HG02884 (cell line): ENCODE results near the gene RD3L.

Experiments used
- ATAC-seq: cut with Tn5 transposase; IDR thresholded peaks from one replicate; pipeline ENCODE4 v1.9.1; 2021; ENCODE audit warnings: mild to moderate bottlenecking, moderate library complexity; ENCODE audit not compliant: unreplicated experiment

RD3L gene

DNA sequence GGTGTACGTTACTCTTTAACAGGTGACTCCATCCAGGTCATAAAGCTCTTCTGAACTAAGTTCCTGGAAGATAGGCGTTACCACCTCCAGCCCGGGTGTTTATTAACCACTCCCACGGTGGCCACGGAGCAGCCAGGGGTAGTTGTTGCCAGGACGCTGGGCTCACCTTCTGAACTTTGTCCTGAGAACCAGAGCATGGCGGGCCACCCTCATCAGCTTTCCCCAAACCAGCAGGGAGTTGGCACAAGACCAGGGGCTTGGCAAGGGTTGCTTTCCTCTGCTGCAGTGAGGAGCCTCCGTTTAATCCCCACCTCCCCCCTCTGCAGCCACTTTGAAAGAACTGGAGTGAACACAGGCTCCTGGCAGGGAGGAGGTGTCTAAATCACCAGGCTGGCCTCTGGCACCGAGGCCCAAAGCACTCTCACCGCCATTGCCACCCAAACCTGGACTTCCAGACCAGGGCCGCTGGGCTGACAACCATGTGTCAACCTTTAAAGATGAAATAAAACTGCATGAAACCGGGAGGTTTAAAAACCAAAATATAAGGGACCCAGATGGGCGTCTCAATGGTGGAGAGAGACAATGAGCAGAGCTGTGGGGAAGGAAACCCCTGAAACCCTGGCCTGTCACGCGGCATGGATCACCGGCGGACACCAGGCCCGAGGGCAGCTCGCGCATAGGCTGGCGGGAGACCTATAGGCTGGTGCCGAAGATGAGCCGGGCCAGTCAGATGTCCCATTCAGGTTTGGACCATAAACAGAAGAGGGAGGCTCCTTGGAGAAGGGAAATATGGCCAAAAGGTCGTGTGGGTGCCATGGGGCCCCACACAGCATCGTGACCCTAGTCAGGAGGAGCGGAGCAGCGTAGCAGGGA, 45.0 kb downstream of the RD3L start:
- ATAC-seq = no peak

- ATAC-seq = no peak
Observed at GRCh38 chr14:103896578-103896977, 45.8 kb downstream of the RD3L start.

GRCh38 chr14:103894723-103895059, 47.6 kb downstream of the RD3L start:
- ATAC-seq = no peak

GRCh38 chr14:103894034-103894722, 48.2 kb downstream of the RD3L start:
- ATAC-seq = no peak

DNA sequence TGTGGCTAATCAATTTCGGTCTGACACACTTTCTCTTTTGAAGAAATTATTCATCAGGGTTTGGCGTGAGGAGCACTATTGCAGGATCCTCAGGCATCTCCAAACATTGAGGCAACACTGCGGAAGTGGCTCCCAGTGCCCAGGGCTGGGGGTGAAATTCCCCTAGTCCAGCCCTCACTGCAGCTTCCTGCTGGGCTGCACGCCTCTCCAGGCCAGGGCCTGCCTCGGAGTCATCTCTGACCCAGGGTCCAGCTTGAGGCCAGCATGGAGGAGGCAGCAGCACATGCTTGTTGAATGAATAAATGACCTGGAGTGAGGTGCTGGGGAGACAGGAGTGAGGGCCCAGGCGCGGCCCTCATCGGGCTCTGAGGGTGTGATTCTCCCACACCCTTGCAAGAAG, 50.1 kb downstream of the RD3L start:
- ATAC-seq = no peak

DNA sequence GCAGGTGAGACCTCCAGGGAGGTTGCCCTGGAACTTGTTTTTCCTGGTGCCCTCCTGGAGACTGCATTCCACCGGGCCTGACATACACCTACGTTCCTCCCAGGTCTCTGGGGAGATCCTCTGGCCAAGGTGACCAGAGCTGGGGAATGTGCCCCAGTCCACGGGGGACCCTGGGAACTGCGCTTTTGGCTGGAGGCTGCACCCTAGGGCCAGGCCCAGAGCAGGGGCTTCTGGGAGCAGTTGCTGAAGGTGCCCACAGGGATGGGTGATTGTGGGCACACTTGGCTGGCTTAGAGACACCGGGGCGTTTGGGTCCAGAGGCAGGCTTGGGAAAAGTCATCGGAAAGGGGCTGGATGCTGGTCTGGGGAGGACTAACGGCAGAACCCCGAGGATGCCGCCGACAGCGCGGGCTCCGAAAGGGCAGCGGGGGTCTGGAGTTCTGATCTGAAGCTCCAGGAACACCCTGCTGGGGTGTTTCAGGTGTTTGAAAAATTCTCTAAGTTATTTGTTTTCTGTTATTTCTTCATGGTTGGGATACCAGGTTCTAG, 50.6 kb downstream of the RD3L start:
- ATAC-seq = no peak

DNA sequence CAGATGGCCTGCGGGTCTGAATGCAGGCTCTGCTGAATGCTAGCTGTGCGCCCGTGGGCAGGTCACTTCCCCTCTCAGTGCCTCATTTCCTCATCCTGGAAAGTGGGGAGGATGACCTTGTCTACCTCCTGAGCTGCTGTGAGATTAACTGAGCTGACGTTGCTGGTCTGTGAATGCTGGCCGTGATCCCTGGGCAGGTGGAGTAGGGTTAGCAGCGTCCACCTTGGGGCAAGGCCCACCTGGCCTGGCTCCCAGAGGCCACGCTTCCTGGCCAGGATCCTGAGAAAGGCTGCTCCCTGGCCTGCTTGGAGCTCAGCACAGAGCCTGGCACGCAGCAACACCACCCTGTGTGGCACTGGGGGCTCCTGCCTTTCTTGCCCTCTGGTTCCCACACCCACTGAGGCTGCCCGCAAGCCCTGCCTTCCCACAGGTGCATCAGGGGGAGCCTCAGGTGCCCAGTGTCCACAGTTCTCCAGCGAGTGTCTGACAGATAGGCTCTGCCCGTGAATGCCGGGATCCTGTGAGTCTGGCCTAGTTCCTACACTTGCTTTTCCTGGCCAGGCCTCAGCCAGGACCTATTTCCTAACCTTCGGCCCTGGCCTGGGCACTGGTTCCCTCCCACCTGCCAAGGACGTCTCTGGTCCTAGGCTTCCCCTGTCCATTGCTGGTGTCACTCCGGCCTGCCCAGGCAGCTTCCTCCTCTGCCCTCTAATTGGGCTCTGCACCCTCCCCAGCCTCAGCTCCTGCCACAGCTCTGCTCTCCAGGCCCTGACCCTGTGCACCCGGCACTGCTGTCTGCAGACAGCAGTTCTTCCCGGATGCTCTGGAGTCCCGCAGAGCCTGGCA, 51.3 kb downstream of the RD3L start:
- ATAC-seq = no peak
